Suprapubic skin (tissue), 4 donors: ENCODE results near the gene TMEM150C.

Experiments
- EP300 ChIP-seq: sonication (generic); formaldehyde crosslinking; IDR thresholded peaks from one replicate; pipeline ENCODE4 v1.6.1; 2017; ENCODE audit warnings: antibody characterized with exemption
- POLR2A ChIP-seq, 2 donors: fragments of 450-650 bp; IDR thresholded peaks; one replicate each; pipeline ENCODE4 v1.6.1; 2017; ENCODE audit warnings: antibody characterized with exemption in 2 of 2, mild to moderate bottlenecking in 2 of 2, moderate library complexity in 2 of 2
- POLR2AphosphoS5 ChIP-seq, 3 donors: sonication (generic); formaldehyde crosslinking; IDR thresholded peaks; one replicate each; pipeline ENCODE4 v1.6.1; 2017; ENCODE audit warnings: antibody characterized with exemption in 3 of 3
- TF ChIP-seq, protein P1 (sequence below), 2 donors: fragments of 200-600 bp in 1 of 2; fragments of 450-650 bp in 1 of 2; sonication (generic) in 1 of 2; IDR thresholded peaks; one replicate each; pipeline ENCODE4 v1.5.1; 2016 to 2019; ENCODE audit warnings: antibody characterized with exemption in 2 of 2, mild to moderate bottlenecking in 1 of 2, moderate library complexity in 1 of 2

DNA sequence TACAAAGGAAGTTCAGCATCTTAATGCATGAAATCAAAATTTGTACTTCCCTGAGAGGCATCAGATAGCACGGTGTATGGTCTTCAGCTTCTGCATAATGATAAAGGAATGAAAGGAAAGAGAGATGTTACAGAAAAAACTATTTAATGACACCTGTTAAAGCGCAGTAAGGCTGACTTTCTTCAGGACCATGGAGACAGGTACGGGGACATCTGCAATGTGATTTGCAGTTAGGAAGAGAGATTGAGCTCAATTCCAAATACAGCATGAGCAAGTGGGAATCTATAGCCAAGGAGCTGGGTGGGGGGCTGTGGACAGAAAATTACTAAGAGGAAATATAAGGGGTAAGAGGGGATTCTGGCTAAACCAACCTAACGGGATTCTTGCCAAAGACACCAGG is 39.3 kb downstream of the TMEM150C start:
- TF ChIP-seq, protein P1, sequence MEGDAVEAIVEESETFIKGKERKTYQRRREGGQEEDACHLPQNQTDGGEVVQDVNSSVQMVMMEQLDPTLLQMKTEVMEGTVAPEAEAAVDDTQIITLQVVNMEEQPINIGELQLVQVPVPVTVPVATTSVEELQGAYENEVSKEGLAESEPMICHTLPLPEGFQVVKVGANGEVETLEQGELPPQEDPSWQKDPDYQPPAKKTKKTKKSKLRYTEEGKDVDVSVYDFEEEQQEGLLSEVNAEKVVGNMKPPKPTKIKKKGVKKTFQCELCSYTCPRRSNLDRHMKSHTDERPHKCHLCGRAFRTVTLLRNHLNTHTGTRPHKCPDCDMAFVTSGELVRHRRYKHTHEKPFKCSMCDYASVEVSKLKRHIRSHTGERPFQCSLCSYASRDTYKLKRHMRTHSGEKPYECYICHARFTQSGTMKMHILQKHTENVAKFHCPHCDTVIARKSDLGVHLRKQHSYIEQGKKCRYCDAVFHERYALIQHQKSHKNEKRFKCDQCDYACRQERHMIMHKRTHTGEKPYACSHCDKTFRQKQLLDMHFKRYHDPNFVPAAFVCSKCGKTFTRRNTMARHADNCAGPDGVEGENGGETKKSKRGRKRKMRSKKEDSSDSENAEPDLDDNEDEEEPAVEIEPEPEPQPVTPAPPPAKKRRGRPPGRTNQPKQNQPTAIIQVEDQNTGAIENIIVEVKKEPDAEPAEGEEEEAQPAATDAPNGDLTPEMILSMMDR (IDR thresholded peaks at IDR 0.05), result no peak
- TF ChIP-seq POLR2A (IDR thresholded peaks at IDR 0.05) (no peak), EP300 (no peak), POLR2AphosphoS5 (IDR thresholded peaks at IDR 0.05) (no peak)
